Gastrocnemius medialis (tissue), 4 donors: ENCODE measurements around the gene HS3ST3A1.

Source experiments
- POLR2A ChIP-seq, 2 donors: fragments of 450-650 bp; IDR thresholded peaks; one replicate each; pipeline ENCODE4 v1.6.1; 2017; ENCODE audit warnings: antibody characterized with exemption in 2 of 2, mild to moderate bottlenecking in 2 of 2, moderate library complexity in 2 of 2
- TF ChIP-seq, protein P1 (sequence below), 5 experiments: fragments of 450-650 bp in 3 of 5; fragments of 200-600 bp in 2 of 5; sonication (generic) in 2 of 5; IDR thresholded peaks in 4 of 5; conservative IDR thresholded peaks in 1 of 5; 1 replicate in 4 of 5; 2 replicates in 1 of 5; pipeline ENCODE4 v1.5.1; 2016 to 2019; ENCODE audit warnings: antibody characterized with exemption in 5 of 5, mild to moderate bottlenecking in 3 of 5, moderate library complexity in 3 of 5

DNA sequence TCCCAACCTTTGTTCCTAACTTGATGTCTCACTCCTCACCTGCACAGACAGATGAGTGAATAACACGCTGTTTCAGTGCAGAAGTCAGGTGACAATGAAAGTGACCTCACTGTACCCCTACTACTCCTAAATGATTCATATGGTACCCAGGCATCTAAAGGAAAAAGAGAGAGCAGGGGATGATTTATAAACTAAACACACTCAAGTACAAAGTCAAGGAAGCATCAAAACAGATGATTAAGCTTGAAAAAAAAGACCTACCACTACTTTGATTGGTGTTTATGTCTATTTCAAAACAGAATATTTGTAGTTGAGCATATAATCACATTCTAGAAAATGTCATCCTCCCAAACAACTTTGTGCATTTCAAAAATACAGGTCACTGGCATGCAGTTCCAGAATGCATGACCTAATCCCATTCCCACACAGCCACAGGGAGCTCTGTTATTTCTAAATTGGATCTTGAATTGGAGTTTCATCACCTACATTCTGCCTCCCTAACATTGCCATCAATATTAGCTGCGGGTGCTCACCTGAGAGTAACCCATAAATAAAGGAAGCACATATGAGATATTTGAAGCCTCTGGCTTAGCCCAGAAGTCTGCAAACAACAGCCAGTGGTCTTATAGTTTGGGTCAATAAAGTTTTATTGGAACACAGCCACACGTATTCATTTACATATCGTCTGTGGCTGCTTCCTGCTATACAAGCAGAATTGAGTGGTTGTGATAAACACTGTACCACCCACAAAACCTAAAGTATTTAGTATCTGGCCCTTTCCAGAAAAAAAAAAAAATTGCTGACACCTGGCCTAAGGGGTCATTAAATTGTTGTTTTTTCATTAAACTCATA, 14.0 kb downstream of the HS3ST3A1 start:
- TF ChIP-seq, protein P1, sequence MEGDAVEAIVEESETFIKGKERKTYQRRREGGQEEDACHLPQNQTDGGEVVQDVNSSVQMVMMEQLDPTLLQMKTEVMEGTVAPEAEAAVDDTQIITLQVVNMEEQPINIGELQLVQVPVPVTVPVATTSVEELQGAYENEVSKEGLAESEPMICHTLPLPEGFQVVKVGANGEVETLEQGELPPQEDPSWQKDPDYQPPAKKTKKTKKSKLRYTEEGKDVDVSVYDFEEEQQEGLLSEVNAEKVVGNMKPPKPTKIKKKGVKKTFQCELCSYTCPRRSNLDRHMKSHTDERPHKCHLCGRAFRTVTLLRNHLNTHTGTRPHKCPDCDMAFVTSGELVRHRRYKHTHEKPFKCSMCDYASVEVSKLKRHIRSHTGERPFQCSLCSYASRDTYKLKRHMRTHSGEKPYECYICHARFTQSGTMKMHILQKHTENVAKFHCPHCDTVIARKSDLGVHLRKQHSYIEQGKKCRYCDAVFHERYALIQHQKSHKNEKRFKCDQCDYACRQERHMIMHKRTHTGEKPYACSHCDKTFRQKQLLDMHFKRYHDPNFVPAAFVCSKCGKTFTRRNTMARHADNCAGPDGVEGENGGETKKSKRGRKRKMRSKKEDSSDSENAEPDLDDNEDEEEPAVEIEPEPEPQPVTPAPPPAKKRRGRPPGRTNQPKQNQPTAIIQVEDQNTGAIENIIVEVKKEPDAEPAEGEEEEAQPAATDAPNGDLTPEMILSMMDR (IDR thresholded peaks at IDR 0.05 in 4 of 5, conservative IDR thresholded peaks at IDR 0.05 in 1 of 5): no peak
- no peak for TF ChIP-seq POLR2A (IDR thresholded peaks at IDR 0.05)
